NCI-H2227 (cell line): Measurements from ENCODE around the gene PPIF.

Experiments used
- DNase-seq: peaks from one replicate; lab custom pipeline; 2025; ENCODE audit not compliant: unreplicated experiment; lab: John Stamatoyannopoulos, UW

The PPIF gene

DNA sequence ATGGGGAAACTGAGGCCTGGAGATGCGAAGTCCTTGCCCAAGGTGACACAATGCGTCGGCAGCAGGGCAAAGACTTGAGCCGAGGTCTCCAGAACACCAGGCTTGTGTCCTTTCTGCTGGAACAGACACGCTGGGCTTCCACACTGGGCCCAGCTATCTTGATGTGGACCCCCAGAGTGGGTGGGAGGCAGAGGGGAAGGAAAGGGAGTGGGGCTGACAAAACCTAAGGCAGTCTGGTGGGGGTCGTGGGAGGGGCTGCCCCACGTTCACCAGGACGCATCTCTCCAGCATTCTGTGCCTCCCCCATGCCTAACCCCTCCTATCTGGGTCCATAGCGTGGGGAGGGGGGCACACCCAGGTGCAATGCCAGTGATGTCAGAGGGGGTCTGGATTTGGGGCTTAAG is 38.1 kb downstream of the PPIF start:
- no peak for DNase-seq

DNA sequence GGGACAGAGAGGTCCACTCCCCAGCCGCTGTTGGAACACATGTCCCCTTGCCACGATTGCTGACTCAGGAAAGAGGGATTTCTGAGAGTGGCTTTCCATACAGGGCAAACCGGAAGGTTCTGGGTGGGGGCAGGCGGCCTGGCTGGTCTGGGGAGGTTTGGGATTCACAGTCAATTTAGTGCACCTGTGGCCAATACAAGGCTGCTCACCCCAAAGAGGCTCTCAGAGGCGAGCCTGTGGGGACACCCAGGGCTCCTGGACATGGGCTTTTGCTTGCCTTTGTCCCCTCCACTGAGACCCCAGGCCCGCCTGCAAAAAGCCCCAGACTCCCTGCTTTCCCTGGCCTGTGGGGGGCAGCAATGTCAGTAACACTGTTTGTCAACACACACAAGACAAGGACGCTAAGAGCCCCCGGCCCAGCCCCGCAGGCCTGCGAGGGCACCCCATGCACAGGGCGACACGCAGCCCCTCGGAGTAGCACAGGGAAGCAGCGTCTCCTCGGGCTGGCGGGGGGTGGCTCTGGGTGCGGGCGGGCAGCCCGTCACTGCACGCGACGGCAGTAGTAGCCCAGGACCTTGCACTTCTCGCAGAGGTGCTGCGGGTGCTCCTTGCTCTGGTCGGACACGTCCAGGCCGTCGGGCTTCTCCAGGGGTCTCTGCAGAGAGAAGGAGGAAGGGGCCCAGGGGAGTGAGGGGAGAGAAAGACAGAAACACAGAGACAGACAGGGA is 38.7 kb downstream of the PPIF start:
- no peak for DNase-seq

DNA sequence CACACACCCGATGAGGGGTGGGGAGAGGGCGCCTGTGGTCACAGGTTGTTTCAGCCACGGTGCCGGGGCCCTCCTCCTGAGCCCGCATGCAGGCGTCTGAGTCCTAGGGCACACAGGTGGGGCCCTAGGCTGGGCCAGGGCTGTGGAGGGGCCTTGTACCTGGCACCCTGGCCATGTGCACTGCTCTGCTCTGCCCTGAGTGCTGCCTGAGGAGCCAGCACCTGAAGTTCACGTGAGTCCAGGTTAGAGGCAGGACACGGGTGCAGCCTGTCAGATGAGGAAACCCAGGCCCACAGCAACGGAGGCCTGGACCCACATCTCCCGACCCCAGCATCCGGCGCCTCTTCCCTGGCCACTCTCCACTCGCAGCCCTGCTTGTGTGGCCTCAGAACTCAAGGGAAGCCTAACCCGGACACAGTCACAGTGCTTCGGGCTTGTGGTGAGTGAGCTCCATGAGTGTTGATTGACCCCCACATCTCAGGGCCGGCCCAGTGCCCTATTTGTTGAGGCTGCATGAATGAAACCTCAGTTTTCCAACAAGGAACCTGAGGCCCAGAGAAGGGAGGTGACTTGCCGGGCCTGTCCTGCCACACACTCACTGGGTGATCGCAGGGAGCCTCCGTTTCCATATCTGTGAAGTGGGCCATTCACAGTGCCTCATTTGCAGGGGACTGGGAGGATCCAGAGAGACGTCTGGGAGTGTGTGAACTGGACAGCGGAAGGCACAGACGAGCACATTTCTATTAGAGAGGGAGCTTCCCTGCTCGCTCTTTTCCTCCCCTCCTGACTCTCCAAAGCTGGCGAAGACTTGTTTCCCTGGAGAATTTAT is 39.6 kb downstream of the PPIF start:
- no peak for DNase-seq

DNA sequence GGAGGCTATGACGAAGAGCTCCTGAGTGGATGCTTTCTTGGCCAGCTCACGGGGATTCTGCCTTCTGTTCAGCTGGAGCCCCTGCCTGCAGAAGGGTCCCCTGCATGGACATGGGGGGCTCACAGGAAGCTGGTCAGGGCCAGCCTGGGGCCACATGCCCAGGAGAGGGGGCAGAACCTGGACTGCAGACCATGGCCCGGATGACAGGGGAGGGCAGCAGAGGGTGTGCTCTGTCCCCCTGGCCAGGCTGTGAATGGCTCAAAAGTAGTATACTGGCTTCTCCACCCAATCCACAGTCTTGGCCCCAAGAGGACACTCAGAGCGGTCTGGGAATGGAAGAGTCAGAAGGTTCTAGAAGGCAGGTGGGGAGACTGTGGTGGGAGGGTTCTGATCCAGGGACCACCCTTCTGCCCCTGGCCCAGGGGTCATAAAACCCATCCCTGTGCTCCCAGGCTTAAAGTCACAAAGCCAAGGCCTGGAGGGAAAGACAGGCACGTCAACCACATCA is 40.3 kb downstream of the PPIF start:
- no peak for DNase-seq

DNA sequence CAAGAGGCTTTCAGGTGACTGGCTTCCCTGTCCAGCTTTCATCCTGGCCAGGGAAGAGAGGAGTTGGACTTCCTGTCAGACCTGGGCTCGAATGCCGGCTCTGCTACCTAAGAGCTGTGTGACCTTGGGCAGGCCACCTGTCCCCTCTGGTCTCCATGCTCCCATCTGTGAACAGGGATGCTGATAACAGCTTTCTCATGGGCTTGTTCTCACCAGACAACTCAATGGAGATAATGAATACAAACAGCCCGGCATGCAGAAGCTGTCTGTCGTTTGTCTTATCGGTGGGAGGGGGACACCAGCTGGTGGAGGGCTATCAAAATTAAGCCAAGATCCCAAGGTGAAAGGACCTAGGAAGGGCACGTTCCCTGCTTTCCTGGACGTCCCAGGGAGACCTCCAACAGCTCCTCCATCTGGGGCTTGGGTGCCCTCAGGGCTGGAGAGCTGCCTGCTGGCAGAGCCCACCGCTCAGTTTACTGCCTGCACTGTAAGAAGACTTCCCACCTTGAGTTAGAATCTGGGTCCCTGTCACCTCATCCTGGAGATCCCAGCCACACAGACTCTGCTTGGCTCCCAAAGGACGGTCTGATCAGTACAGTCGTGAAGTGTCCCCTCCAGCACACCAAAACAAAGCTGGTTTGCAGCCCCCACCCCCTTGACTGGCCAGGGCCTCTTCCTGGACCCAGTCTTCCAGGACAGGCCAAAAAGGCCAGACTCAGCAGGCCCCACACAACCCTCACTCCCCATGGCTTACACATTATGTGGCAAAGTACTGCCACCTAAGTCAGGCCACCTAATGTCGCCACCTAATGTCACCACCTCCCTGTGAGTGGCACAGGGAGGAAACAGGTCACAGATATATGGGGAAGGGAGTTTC is 40.9 kb downstream of the PPIF start:
- DNase-seq, result no peak

DNA sequence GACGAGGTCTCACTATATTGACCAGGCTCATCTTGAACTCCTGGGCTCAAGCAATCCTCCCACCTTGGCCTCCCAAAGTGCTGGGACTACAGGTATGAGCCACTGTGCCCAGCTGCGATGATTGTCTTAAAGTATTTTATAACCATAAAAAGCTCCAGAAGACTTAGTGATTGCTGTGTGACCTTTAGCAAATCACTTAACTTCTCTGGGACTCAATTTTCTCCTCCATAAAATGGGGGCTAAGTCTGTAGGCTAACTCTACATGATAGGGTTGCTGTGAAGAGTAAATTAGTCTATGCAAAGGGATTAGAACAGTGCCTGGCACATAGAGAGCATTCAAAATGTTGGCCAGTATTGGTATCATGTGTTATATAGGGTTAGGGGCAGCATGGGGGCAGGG is 42.8 kb downstream of the PPIF start:
- no peak for DNase-seq

DNA sequence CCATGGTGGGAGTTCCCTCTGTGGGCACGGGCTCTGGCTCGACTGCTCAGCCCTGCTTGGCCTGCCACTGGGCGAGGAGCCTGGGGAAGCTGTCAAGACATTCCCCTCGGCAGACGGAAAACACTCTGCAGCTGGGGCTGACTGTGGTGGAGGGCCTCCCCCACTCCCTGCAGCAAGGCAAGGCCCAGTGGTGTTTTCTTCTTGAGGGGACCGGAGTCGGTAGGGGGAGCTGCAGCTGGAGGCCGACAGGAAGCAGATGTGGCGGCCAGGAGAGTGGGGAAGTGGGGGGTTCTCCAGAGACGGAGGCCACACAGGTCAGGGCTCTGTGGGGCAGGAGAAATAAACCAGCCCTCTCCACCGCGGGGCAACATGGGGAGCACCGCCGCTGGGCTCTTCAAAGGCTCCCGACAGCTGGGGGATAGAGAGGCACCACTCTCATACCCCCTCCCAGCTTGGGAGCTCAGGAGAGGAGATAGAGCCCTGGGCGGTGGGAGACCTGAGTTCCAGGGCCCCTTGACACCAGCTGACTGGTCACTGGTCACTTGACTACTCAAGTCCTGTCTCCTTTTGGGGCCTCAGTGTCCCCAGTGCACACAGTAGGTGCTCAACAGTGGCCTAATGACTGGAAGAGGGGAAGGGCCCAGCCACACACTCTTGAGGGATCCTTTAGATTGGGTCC is 43.4 kb downstream of the PPIF start:
- no peak for DNase-seq

DNA sequence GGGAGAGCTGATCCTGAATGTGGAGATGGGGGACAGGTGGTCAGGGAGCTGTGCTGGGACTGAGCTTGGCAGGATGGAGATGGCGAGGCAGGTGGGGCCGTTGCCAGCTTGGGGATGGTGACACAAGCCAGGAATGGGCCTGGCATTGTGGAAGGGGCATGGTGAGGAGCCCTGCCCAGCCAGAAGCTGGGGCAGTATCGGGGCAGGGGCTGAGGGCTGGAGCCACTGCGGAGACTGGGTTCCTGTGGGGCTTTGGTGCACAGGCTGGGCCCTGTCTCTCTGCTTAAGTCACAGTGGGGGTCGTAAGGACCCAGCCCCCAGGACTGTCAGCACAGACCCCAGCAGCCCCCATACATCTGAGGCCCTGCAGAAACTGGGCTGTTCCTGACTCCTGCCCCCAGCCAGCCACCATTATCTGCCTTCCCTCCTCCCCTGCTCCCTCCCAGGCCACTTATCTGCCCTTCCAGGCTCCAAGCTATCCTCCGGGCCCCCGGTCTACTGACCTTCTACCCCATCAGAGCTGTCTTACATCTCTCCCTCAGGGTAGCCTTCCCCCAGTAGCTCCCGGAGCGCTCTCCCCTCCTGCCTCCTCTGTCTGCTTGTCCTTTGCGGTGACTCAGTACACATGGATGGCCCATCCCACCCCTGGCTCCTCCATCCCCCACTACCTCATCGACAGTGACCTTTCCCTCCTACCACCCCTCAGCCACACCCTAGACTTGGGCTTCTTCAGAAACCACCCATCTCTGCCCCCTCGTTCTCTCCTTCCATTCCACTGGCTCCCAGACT is 44.2 kb downstream of the PPIF start:
- no peak for DNase-seq

DNA sequence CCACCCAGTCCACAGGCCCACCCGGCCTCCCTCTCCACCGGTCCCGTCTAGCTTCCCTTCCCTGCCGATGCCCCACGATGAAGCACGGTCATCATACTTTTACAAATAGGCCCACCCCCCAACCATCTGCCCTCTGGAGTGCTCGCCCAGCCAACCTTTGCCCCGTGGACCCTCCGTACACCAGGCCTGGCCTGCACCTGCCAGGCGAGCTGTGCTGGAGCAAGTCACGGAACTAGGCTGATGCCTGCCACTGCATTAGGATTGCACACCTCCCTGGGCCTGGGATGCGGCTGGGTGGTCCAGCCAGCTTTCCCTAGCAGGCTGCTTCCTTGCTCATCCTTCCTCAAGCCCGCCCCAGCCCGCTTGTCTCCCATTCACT is 44.7 kb downstream of the PPIF start:
- DNase-seq, result no peak

DNA sequence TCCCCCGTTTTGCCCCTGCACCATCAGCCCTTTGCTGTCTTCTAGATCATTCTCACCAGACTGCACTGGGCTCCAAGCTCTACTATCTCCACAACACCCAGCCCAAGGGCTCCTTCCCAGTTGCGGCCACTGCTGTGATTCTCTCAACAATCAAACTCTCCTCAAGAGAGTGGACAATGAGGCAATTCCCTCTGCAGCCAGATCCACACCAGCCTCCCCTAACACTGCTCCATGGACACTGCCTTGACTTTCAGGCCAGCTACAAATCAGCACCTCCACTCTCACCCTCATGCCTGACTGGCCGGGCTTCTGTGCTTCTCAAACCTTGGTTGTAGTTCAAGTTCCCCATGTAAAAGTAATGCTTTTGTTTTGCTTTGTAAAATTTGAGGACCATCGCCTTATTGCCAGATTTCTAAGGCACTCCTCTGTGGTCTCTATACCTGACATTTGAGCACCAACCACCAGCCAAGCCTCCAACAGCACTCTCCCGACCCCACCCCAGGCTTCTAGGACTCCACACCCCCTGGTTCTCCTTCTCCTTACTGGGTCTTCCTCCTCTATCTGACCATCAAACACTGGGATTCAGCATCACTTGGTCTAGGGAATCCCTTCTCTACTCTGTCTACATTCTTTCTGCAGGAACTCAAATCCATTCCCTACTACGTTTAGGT is 45.4 kb downstream of the PPIF start:
- no peak for DNase-seq

DNA sequence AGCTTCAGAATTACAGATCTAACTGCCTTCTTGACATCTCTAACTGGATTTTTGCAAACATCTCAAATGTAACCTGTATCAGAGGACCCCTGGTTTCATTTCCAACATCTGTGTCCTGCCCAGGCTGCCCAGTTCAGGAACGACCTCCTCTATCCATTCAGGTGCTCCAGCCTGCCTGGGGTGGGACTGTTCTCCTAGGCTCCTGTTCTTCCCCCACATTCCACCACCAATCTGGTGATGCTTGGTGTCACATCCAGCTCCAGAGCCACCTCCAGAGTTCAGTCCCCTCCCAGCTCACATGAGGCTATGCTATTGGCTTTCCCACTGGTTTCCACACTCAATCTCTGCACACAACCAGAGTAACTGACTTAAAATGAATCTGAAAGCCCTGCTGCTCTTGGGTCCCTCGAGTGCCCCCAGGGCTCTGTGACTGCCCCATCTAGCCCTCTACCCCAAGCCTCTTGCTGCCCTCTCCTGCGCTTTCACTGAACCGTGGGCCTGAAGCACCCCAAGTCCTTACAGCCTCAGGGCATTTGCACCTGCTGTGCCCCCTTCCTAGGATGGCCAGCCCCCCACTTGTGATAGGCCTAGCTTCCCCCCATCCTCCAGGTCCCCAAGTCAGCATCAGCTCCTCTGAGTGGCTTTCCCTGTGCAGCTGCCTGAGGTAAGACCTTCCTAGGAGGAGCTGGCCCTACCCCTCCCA is 46.1 kb downstream of the PPIF start:
- DNase-seq, result no peak

DNA sequence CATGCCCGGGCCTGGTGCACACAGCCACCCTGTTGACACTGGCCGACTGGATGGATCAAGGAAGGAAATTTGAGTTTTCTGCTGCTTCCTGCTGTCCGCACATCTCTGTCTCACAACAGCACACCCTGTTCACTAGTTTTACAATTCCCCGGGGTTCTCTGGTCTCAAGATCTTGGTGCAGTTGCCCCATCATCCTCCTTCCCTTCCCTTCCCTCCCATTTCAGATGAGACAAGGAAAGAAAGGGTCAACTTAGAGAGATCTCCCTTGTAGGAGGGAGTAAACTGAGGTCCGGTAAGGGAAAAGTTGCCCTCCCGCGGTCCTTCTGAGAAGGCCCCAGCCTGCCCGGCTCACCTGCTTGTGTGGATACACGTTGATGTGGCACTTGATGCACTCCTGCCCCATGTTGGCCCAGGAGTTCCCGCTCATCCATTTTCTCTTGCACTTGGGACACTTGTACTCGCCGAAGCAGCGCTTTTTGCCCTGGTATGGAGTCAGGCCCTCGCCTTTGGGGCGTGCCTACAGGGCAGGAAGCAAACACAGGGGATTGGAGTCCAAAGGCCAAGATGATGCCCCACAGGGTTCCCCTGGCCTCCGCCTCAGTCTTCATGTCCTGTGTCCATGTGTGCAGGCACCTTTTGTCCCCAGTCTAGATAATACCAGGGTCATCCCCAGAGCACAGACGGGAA is 46.8 kb downstream of the PPIF start:
- DNase-seq, result no peak

DNA sequence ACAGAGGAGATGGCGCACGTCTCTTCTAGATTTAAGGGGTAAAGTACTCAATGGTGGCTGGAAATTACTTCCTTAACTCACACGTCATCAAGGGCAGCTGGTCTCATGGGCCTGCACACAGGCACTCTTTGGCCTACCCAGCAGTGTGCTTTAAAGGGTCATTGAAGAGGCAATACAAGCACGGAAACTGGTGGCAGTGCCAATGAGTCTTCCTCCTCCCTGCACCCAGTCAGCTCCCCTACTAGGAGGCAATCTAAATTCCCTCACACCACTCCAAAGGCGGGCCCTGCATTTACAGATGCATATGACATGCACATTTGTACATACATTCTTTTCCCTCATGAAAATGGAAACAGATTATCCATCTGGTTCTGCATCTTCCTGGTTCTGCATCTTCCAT is 47.4 kb downstream of the PPIF start:
- no peak for DNase-seq

DNA sequence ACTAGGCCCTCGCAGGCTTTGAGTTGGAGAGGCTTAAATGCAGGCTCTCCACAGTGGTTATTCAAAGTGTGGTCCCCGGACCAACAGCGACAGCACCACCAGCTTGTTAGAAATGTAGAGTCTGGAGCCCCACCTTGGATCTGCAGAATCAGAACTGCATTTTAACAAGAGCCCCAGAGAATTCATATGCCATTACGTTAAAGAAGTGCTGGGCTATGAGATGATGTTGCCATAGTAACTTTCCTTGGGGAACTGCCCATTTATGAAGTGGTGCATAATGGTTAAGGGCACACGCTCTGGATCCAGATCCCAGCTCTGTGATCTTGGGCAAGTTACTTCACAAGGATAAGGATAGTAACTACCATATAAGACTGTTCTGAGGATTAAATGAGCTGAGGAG is 49.3 kb downstream of the PPIF start:
- DNase-seq, result peak; percentile 29

DNA sequence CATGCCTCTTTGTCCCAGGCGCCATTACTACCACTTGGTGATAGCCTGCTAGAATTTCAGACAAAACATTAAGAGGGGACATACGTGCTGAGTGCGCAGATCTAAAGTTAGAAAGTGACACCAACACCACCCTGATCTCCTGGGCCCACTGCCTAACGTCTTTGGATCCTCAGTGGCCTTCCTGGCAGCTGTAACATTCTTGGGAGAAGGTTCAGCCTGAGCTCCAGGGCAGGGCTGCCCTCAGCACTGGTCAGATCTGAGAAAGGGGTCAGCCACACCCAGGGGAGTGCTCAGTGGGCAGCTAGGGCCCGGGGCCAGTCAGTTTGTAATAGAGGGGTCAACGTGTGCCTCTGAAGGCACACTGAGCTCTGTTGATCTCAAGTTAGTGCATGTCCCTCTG is 49.8 kb downstream of the PPIF start:
- DNase-seq, result no peak

DNA sequence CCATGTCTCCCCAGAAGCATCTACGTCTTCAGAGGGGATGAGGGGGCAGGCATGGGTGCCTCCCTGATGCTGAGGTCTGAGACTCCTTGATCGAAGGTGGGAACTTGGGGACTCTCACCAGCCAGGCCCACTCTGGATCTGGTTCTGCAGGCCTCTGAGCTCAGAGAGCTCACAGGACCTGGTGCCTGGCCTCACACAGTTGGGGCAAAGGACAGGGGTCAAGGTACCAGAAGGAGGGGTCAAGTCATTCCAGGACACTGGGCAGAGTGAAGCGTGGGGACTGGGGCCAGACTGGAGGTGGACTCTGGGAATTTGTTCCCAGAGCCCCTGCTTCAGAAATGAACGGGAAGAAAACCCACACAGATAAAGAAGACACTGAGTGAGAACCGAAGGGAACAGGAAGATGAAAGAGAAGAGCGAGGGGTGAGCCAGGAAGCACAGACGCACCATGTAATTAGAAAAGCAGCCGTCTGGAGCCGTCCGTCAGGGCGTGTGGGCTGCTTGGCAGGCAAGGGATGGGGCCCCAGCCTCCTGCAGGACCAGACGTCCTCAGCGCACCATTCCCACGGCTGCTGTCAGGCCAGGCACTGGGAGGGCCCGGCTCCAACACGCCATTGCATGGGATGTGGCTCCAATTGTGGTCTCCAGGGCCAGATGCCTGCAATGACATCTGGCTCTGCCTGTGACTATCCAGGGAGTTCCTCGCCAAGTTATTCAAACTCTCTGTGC is 50.5 kb downstream of the PPIF start:
- peak; percentile 38 for DNase-seq

DNA sequence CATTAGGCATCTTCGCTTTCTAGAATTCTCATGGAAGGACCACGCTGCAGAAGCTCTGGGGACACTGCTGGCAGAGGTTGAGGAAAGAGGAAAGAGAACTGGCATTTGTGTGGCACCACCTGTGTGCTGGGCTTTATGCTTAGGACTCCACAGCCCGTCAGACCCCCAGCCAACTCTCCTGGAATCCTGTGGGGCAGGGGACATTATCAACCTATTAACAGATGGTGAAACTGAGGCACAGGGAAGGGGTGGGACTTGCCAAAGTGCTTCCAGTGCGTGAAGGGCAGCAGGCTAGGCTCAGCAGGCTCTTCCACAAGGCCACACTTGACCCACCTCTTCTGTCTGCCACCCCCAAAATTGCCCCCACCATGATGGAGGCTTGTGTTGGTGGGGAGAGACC is 51.4 kb downstream of the PPIF start:
- DNase-seq, result no peak
